MM.1S (cell line): ENCODE measurements around the gene DGLUCY.

ENCODE experiments used
- EZH2 ChIP-seq: fragments of 300-600 bp; sonication (generic); optimal IDR thresholded peaks from 2 replicates; pipeline ENCODE3; 2017; ENCODE audit warnings: low read depth, mild to moderate bottlenecking, antibody characterized with exemption, low read length, mixed read lengths
- TF ChIP-seq, protein P1 (sequence below): fragments of 300-600 bp; sonication (generic); IDR thresholded peaks from 2 replicates; pipeline ENCODE4 v1.5.1; 2016; ENCODE audit warnings: antibody characterized with exemption, low read length, mixed read lengths

- TF ChIP-seq, protein P1, sequence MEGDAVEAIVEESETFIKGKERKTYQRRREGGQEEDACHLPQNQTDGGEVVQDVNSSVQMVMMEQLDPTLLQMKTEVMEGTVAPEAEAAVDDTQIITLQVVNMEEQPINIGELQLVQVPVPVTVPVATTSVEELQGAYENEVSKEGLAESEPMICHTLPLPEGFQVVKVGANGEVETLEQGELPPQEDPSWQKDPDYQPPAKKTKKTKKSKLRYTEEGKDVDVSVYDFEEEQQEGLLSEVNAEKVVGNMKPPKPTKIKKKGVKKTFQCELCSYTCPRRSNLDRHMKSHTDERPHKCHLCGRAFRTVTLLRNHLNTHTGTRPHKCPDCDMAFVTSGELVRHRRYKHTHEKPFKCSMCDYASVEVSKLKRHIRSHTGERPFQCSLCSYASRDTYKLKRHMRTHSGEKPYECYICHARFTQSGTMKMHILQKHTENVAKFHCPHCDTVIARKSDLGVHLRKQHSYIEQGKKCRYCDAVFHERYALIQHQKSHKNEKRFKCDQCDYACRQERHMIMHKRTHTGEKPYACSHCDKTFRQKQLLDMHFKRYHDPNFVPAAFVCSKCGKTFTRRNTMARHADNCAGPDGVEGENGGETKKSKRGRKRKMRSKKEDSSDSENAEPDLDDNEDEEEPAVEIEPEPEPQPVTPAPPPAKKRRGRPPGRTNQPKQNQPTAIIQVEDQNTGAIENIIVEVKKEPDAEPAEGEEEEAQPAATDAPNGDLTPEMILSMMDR = no peak
- no peak for TF ChIP-seq EZH2
Observed at GRCh38 chr14:91078095-91078737, 35.7 kb upstream of the DGLUCY start.
